WERI-Rb-1 (cell line): ENCODE results near the gene LOX.

Experiments used
- DNase-seq: peaks from one replicate; pipeline ENCODE4 v3.0.0-alpha.2; 2020
- H3K27ac ChIP-seq: fragments of 250-450 bp; sonication (Bioruptor Pico); 2 replicates; pipeline ENCODE4 v1.5.1; 2020; ENCODE audit warnings: mild to moderate bottlenecking, moderate library complexity
- H3K27me3 ChIP-seq: fragments of 250-450 bp; sonication (Bioruptor Pico); 2 replicates; pipeline ENCODE4 v1.5.1; 2021; ENCODE audit warnings: mild to moderate bottlenecking, low read depth, moderate library complexity; ENCODE audit not compliant: insufficient read depth, severe bottlenecking
- H3K36me3 ChIP-seq: fragments of 250-450 bp; sonication (Bioruptor Pico); 2 replicates; pipeline ENCODE4 v1.5.1; 2020; ENCODE audit warnings: mild to moderate bottlenecking, moderate library complexity
- H3K4me3 ChIP-seq: 2 replicates; pipeline ENCODE4 v1.5.1; 2011; ENCODE audit warnings: low read depth, mild to moderate bottlenecking, control low read depth, low read length
- H3K9me3 ChIP-seq: fragments of 250-450 bp; sonication (Bioruptor Pico); 2 replicates; pipeline ENCODE4 v1.5.1; 2021; ENCODE audit warnings: mild to moderate bottlenecking, moderate library complexity; ENCODE audit not compliant: severe bottlenecking
- CTCF ChIP-seq: IDR thresholded peaks from 2 replicates; pipeline ENCODE4 v1.5.1; 2011; ENCODE audit warnings: low read depth, mild to moderate bottlenecking, control low read depth, inconsistent platforms, low read length

LOX gene

GRCh38 chr5:122073018-122073417 lies 5.0 kb downstream of the LOX start:
- no peaks in the 10 kb centered on the region for H3K9me3 ChIP-seq
- DNase-seq: no peak
- no peak overlapping the region for H3K27ac ChIP-seq
- no peak for TF ChIP-seq CTCF
- H3K36me3 ChIP-seq: no peaks in the 10 kb centered on the region
- H3K27me3 ChIP-seq: peaks cover 3% of the 10 kb centered on the region
- no peak overlapping the region for H3K4me3 ChIP-seq

GRCh38 chr5:122067390-122067789 lies 10.7 kb downstream of the LOX start:
- no peak for DNase-seq
- Histone ChIP-seq H3K27ac (no peak overlapping the region), H3K4me3 (no peak overlapping the region)

GRCh38 chr5:122064992-122065391 lies 13.1 kb downstream of the LOX start:
- Histone ChIP-seq H3K27me3 (no peaks in the 10 kb centered on the region), H3K36me3 (no peaks in the 10 kb centered on the region), H3K4me3 (no peak overlapping the region), H3K27ac (no peak overlapping the region), H3K9me3 (no peaks in the 10 kb centered on the region)
- no peak for TF ChIP-seq CTCF
- DNase-seq: no peak

More at GRCh38 chr5:122067390-122067789, 10.7 kb downstream of the LOX start:
- Histone ChIP-seq H3K27me3 (no peaks in the 10 kb centered on the region), H3K36me3 (no peaks in the 10 kb centered on the region), H3K9me3 (no peaks in the 10 kb centered on the region)
- no peak for TF ChIP-seq CTCF

- no peaks in the 10 kb centered on the region for H3K36me3 ChIP-seq
- H3K4me3 ChIP-seq: no peak overlapping the region
- TF ChIP-seq CTCF: no peak
- no peaks in the 10 kb centered on the region for H3K27me3 ChIP-seq
- H3K9me3 ChIP-seq: no peaks in the 10 kb centered on the region
- H3K27ac ChIP-seq: no peak overlapping the region
- DNase-seq: no peak
These were observed 14.2 kb downstream of the LOX start for GRCh38 chr5:122063836-122064235.

- no peak overlapping the region for H3K4me3 ChIP-seq
- H3K27ac ChIP-seq: no peak overlapping the region
- TF ChIP-seq CTCF: no peak
- no peaks in the 10 kb centered on the region for H3K36me3 ChIP-seq
- H3K27me3 ChIP-seq: no peaks in the 10 kb centered on the region
- H3K9me3 ChIP-seq: no peaks in the 10 kb centered on the region
- no peak for DNase-seq
These were observed 15.9 kb downstream of the LOX start for GRCh38 chr5:122062205-122062604.

- Histone ChIP-seq H3K27ac (no peak overlapping the region), H3K4me3 (no peak overlapping the region), H3K9me3 (no peaks in the 10 kb centered on the region), H3K27me3 (no peaks in the 10 kb centered on the region), H3K36me3 (no peaks in the 10 kb centered on the region)
- no peak for TF ChIP-seq CTCF
- DNase-seq: no peak
These were observed 21.1 kb downstream of the LOX start for GRCh38 chr5:122056913-122057312.
